SKM-1 (cell line): ENCODE data around the gene POU6F2.

Experiments
- DNase-seq: peaks from one replicate; lab custom pipeline; 2025; ENCODE audit not compliant: unreplicated experiment; lab: John Stamatoyannopoulos, UW

Gene POU6F2

DNA sequence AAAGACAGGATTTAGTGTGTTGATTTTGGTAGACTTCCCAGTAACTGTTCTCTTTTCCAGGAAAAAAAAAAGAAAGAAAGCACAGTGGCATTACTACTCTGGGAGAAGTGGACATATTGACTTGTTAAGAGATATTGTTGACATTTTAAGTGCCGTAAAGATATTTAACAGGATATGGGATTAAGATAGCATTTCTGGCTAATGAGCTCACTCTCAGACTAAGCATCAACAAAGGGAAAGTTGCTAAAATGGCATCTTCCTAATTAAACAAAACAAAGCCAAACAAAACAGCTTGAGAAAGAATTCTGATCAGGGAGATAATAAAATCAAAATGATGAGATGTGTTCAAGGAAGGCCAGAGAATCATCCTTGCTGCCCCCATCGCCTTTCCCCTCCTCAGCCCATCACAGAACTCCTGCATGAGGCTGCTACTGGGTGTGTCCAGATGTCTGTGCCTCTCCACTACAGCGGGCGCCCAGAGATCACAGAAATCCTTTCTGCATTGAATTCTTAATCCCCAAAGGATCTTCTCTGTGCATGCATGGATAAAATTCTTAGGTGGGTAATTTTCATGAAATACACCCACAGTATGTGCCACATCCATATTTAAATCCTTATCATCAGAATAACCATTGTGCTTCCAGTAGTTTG lies 270.5 kb downstream of the POU6F2 start:
- no peak for DNase-seq

DNA sequence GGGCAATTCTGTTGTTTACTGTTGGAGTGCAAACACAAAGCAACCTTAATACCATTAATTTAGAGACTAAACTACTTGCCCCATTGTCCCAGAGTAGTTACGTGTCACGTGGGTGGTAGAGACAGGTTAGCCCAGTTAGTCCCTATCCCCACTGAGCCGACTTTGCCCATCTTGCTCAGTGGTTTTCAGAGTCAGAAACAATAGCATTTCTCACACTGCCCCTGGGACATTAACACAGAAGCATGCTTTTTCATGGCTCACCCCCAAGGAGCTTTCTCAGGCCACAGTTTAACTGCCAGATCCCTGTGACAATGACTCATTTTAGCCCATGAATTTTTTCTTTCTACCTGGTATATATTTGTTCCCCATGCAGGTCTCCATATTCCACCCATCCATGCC lies 271.0 kb downstream of the POU6F2 start:
- DNase-seq: no peak

DNA sequence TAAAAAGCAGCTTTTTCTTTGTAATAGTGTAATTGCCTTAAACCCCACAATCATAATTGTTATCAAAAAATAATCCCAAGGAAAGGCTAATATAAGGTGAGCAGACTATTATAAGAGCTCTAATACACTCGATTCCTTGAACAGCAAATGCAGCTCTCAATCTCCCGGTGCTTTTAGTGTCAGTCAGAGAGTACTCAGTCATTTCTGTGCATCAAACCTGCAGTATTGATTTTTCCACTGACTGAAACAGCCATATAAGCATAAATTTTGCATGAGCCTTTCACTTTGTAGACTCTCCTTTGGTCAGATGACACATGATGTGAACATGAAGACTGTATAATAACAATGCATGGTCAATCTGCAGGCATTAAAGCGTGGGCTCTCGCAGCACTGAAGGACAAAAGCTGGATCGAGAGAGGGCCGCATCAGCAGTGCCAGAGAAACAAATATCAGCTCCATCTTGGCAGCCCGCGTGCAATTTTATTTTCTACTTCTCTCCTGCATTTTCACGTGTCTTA lies 272.0 kb downstream of the POU6F2 start:
- no peak for DNase-seq

DNA sequence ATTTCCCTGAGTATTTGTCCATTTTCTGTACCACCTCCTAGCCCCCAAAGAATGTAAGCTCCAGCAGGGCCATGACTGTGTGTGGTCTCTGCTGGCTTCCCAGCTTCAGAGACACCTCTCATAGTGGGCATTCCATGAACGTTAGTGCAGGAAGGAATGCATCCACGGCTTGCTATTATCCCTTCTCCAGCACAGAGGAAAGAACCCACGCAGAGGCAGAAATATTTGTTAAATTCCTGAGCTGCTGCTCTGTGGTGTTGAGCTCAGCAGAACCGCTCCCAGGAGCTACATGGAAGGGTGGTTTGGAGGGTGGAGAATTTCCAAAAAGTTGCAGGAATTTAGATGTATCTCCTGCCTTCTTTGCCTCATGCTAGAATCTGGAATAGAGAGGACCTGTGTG lies 275.2 kb downstream of the POU6F2 start:
- DNase-seq: no peak

DNA sequence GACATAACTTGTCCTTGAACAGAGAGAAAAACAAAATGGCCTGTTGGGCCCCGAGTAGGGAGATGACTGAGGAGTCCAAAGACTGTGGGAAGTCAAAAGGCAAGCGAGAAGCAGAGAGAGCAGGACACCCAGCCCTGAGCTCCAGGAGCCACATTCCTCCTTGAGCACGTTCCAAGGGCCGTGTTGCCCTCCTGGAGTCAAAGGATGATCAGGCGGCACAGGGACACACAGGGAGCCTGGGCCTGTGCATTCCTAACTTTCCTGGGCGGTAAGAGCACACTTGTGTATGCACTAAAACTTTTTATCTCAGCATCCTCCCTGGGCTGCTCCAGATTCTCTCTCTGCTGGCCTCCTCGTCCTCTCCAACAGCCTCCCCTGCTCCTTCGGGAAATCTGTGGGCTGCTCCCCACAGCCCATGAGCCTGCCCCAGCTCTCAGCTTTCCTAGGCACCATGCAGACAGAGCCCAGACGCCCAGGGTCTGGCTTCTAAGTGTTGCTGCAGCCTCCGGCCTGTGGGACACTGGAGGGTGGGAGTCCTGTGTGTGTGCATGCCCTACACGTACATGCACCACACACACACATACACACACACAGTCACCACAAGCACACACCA lies 281.8 kb downstream of the POU6F2 start:
- no peak for DNase-seq

DNA sequence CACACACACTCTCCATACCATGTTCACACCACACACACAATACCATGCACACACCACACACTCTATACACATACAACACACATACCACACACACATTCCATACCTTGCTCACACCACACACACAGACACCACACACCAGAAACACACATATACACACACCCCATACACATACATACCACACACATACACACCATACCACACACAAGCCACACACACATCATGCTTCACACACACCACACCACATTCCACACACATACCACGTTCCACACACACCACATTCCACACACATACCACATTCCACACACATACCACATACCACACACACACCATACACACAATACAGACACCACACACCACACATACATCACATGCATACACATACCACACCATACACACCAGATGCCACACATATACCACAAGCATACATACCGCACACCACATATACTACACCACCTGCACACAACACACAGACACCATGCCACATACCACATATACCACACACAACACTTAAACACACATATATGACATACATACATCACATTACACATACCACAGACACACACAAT lies 282.7 kb downstream of the POU6F2 start:
- DNase-seq: no peak

DNA sequence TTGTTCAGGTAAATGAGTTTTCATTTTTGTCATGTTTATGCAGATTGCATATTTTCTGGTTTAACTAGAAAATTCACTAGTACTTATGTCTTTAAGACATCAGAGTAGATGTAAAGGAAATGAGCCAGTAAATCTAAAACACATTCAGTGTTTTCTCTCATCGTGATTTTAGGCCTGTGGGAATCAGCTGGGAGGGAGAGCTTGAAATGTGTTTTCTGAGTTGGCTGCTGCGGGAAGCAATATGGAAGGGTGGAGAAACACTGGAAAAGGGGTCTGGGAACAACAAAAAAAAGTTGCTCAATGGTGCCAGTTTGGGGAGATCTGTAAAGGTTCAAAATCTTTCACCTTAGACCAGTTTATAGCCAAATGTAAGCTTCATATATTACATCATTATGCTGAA lies 284.1 kb downstream of the POU6F2 start:
- no peak for DNase-seq

DNA sequence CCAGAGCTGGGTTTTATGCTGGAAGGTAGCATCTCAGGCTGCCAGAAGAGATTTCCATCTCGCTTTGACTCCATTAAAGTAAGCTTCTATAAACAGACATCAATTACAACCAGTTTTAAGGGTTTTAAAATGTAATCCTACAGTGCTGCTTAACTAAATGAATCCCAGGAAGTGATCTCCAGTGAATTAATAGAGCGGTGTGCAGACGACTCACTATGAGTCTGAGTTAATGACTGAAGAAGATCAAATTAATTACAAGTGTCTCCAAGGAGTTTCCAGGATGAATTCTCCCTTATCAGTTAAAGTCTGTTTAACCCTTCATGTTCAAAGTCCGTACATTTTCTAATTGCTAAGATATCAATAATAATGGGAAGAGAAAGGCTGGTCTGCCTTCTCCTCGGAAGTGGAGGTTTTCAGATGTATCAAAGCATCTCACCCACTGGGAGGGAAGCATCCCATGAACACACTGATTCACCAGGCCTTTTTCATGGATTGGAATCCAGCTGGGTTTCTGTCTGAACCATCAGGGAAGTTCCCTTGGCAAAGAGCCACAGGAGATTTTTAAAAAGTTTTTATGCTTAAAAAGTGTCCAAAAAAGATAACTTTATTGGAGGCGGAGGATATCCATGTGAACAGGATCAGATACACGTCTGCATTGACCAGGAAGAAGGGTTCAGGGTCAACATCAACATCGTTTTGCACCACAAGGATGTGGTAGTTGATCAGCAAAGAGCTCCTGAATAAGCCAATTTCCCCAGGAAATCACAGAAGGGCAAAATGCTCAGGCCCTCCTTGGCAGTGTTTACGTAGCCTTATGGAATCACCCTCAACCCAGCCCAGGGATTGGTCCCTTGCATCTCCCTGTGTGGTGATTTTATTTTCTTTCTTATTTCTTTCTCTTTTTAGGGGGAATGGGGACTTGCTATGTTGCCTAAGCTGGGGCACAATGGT lies 288.2 kb downstream of the POU6F2 start:
- no peak for DNase-seq

DNA sequence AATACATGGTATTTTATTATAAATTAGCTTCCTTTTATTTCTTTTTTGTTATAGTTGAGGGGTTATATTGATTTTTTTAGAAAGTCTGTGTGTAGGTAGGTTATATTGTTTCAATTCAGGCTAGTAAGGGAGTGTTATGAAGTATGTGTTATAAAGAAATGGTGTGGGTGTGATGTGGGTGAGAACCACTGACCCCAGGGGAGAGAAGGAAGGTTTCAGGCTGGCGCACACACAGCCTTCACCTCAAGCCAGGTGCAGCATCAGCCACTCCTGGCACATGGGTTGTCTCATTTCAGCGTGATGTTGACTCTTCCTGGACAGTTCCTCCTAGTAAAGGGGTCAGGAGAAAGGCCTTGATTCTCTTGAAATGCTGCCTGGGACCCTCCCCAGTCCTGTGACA lies 291.3 kb downstream of the POU6F2 start:
- no peak for DNase-seq

DNA sequence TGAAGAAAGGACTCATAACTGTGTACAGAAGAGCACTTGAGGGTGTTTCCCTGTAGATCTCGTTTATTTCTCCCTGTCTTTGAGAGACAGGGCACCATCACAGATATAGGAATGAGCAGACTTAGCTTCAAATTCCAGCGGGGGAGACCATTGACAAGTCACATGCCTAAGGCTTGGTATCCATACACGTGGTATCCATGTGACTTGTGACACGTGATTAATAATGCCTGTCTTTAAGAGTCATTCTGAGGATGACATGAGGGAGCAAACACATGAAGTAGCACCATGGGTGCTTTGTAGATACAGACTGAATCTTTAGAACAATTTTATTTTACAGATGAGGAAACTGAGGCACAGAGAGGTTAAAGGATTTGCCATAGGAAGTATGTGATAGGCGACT lies 292.3 kb downstream of the POU6F2 start:
- DNase-seq: no peak

DNA sequence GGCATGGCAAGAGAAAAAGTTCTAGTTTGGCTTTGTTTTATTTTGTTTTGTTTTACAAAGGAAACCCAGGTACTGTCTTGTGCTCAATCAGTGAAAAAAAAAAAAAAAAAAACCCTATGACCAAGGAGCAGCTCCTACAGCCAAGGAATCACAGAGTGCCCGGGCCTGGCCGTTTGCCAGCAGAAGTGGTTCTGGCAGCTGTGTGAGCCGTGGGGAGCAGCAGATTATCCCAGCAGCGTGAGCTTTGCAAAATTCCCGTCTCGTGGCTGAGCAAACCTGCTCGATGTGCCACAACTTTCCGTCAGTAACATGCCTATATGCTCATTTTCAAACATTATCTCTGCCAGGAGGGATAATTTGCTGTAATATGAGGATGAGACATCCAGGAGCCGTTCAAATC lies 293.7 kb downstream of the POU6F2 start:
- no peak for DNase-seq

DNA sequence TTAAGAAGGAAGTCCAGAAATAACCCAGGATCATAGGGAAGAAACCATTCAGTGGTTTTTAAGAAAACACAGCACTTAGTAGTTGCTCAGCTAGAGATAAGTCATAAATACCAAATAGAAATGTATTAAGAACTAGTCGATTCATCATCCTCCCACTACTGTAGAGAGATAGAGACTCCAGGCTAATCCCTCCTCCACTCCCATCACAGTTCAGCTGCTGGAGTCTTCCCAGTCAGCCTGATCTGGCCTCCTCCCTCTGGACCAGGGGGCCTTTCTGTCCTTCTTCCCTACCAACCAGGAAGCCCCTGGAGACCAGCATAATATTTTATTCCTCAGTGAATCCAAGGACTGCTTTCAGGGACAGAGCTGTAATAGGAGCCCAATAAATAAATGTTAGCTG lies 294.4 kb downstream of the POU6F2 start:
- no peak for DNase-seq

DNA sequence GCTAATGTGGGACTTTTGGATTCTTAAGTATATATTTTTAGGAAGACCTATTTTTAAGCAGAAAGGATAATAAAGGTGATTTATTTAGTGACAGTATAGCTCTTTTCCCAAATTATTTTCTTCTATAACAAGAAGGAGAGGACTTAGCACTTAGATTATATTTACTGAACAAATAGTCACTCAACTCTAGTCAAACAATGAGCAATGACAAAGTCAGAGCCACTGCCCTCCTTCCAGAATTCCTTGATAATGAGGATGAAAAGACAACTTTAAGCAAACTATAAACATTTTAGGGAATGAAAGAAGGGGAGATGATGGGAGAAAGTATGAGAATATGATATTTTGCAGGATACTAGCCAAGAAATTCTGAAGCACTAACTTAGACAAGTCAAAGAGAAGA lies 295.0 kb downstream of the POU6F2 start:
- DNase-seq: no peak

DNA sequence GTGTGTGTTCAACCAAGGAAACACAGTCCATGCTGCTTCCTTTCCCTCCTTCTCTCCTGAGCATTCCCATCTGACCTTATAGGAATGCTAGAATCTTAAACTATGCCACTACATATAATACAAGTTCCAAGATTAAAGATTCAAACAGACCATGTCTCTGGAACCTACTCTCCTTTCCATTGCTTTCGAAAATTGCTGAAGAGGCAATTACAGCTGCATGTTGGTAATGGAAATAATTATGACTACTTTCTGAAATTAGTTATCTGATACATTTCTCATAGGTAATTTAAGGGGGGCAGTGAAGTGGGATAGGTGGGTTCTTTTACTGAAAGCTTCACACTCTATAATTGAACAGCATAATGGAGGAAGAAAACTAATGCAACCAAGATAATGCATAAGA lies 302.6 kb downstream of the POU6F2 start:
- no peak for DNase-seq

DNA sequence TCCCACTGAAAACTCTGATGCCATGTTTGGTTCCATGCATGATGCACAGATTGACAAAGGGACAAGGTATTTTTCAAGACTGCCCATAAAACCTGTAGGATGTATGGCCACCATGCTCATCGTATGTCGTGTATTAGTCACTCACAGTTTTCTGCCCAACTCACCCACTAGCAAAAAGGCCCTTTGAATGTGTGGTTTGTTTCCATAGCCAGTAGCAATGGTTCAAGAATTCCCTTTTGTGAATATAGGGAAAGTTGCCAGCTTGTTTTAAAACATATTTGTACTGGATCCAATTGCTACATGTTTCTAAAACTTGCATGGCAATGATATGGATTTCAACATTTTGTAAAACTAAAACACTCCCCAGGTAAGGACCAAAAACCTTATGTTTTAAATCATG lies 307.5 kb downstream of the POU6F2 start:
- DNase-seq: no peak

DNA sequence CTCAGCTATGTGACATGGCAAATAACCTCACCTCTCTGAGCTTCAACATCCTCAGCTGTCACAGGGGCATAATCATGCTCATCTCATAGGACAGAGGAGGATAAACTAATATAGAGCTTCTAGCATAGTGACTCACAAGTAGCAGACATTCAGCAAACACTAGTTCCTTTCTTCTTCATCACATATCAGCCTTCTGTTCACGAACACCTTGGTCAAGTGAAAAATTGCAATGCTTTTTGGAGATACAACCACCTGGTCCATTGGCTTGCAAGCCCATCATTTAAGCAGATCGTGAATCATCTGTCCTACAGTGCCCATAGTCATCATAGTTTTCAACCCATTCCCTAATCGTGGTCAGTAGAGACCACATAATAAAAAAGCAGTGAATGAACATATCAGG lies 310.6 kb downstream of the POU6F2 start:
- DNase-seq: no peak

DNA sequence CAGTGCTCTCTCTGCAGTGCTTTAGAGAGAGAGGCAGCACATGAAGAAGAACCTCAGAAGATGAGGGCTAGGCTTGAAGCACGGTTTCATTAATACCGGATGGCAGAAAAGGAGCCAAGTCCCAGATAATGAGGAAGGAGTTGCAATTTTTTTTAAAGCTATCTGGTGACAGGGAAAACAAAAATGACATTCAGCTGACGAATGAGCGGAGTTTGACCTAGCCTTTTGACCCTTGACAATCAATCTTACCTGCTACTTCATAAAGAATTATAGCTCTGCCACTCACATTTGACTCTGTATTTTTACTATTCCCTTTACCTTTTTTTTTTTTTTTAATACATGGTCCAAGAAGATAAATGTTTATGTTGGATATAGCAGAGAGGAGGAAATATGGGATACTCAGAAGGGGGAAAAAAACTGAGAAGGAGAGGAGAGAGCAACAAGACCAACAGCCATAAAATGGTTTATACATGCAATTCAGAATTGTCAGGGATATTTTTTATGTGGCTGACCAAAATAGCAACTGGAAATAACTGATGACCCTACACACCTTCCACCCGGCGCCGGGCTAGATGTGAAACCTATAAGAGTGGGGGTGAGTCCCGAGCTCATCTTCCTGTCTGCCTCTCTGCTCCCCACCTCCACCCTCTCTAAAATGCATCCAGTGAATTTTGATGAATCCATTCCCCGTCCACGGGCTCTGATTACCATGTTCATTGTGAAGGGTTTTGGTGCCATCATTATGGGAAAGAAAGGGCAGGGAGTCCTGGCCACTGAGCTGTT lies 314.1 kb downstream of the POU6F2 start:
- DNase-seq: no peak

DNA sequence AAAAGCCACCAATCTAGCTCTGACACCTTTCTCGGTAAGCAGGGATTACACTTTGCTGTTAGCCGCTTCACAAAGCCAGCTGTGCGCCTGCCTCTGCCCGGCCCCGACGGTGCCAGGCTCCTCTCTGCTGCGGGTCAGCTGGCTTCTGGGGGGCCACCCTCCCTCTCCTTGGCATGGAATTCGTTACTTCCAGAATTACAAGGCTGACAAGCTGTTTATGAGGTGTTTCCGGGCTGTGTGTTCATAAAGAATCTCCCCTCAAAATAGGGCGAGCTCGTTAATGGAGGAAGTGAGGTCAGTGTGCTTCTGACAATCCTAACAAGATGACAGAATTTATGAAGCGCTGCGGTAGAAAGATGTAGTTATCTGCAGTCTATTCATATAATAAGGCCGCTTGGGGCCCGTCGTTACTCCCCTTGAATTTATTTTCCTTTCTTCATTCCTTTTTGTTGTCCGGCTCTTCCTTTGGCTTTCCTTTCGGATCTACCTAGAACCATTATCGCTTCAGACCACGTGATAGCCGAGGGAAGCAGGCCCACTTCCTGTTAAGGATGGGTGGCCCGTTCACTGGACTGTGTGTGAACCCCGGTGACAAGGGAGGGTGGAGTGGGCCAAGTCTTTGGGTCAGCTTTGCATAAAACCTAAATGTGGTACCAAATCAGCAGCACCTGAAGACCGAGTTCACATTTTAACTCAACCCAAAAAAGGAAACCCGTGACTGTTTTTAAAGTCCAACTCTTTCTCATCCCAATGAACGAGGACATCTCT lies 315.5 kb downstream of the POU6F2 start:
- DNase-seq: no peak

DNA sequence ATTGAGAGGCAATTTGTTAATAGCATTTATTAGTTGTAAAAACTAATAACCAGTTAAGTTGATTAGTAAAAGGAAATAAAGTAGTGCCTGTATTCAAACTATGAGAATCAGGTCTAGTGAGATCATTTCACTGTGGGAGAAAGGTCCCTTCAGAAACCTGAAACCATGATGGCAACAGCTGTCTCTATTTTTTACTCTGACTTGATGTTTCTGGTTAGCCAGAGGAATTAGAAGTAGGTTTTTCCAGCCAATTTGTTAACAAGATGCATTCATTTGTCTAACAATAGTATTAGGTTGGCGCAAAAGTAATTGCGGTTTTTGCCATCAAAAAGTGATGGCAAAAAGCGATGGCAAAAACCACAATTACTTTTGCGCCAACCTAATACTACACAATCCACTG lies 316.3 kb downstream of the POU6F2 start:
- no peak for DNase-seq

DNA sequence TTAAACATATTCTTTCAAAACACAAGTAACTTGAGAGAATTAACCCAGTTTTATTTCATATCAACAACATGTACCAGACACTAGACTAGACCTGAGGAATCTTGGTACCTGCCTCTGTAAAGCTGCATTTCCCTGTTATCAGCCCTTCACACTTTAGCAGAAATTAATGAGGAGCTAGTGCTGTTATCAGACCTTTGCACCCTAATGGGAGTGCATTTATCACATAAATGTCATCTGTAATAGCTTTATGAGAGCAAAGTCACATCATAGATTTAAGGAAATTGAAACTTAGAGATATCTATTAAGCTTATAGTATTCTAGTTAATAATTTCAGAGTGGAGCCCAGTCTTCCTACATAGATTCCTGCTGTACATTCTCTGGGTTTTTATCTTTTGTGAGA lies 318.1 kb downstream of the POU6F2 start:
- DNase-seq: no peak
